Pulmonary artery endothelial cell (primary cell): ENCODE measurements around the gene CDCA8. TPM values are rescaled to one million over a fixed set of nuclear protein-coding genes. Genes with fewer than 3 reads are reported as not detected.

ENCODE experiments used
- DNase-seq: peaks from one replicate; pipeline ENCODE4 v3.0.0-alpha.2; 2011; ENCODE audit warnings: low read depth, low spot score
- total RNA-seq: library from RNA; depleted of rRNA; stranded (reverse); fragments of >200 nt; gene quantifications from 2 replicates; pipeline ENCODE4 v1.2.3, GENCODE V29; 2014

CDCA8 gene
- total RNA-seq = 8.6 and 22.2 TPM in 2 replicates

- DNase-seq = peak; percentile 93
These were observed at the start of gene CDCA8 for GRCh38 chr1:37692078-37692833. Gene CDCA8 (plus strand): TSS chr1:37692516. CDS start chr1:37692691, 175 bp downstream.

- no peak for DNase-seq
These were observed 45.0 kb upstream of the CDCA8 start for GRCh38 chr1:37647281-37647680.

GRCh38 chr1:37650173-37650572 lies 42.1 kb upstream of the CDCA8 start:
- no peak for DNase-seq

- DNase-seq = no peak
These were observed 41.6 kb upstream of the CDCA8 start for GRCh38 chr1:37650721-37651120.

GRCh38 chr1:37651803-37652202 lies 40.5 kb upstream of the CDCA8 start:
- no peak for DNase-seq

GRCh38 chr1:37652976-37653375 lies 39.3 kb upstream of the CDCA8 start:
- no peak for DNase-seq

- DNase-seq = no peak
These were observed 38.4 kb upstream of the CDCA8 start for GRCh38 chr1:37653906-37654305.

GRCh38 chr1:37655274-37655673 lies 37.0 kb upstream of the CDCA8 start:
- DNase-seq = no peak

- no peak for DNase-seq
These were observed 36.3 kb upstream of the CDCA8 start for GRCh38 chr1:37656026-37656425.

GRCh38 chr1:37656881-37657280 lies 35.4 kb upstream of the CDCA8 start:
- DNase-seq = no peak

- no peak for DNase-seq
These were observed 34.5 kb upstream of the CDCA8 start for GRCh38 chr1:37657620-37658412.

GRCh38 chr1:37658486-37658885 lies 33.8 kb upstream of the CDCA8 start:
- DNase-seq = no peak

GRCh38 chr1:37660664-37661063 lies 31.7 kb upstream of the CDCA8 start:
- DNase-seq = no peak

- DNase-seq = no peak
These were observed 30.9 kb upstream of the CDCA8 start for GRCh38 chr1:37661401-37661800.

GRCh38 chr1:37662031-37662755 lies 30.1 kb upstream of the CDCA8 start:
- DNase-seq = no peak

GRCh38 chr1:37663426-37664000 lies 28.8 kb upstream of the CDCA8 start:
- DNase-seq = no peak

- DNase-seq = no peak
These were observed 26.0 kb upstream of the CDCA8 start for GRCh38 chr1:37666241-37666867.

GRCh38 chr1:37667023-37667671 lies 25.2 kb upstream of the CDCA8 start:
- no peak for DNase-seq

GRCh38 chr1:37670133-37670532 lies 22.2 kb upstream of the CDCA8 start:
- no peak for DNase-seq

- DNase-seq = no peak
These were observed 21.1 kb upstream of the CDCA8 start for GRCh38 chr1:37671261-37671660.
